NB4 (cell line): ENCODE results near the gene RHOXF2.
"Not testable (repeated sequence)": the region's sequence is repeated elsewhere in the genome, so short reads cannot be mapped to it uniquely, and the experiment has no call there.

Experiments
- MYC ChIP-seq: IDR thresholded peaks from 2 replicates; pipeline ENCODE4 v1.6.1; 2011; ENCODE audit warnings: low read depth, low read length
- POLR2A ChIP-seq: IDR thresholded peaks from 2 replicates; pipeline ENCODE4 v1.6.1; 2011; ENCODE audit warnings: mild to moderate bottlenecking; ENCODE audit not compliant: insufficient read length; ENCODE audit errors: extremely low read depth
- TF ChIP-seq, protein P1 (sequence below): IDR thresholded peaks from one replicate; pipeline ENCODE4 v1.5.1; 2012; ENCODE audit warnings: low read depth, low read length

DNA sequence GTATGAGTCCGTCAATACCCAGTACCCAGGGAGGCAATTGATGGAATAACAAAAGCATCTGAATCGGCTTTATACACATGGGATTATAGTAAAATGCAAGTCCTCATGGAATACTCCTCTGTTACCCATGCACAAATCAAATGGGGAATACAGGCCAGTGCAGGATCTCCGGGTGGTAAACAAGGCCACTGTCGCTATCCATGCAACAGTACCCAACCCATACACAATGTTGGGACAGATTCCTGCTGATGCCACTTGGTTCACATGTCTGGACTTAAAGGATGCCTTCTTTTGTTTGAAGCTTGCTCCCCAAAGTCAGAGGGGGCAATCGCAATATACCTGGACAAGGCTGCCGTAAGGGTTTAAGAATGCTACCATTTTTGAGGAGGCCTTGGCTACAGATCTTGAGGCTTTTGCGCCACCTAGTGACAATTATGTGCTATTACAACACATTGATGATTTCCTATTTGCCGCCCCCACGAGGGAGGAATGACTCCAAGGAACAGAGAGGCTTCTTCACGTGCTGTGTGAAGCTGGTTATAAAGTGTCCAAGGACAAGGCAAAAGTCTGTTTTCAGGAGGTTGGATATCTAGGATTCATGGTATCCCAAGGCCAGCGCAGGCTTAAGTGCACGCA is 8.2 kb upstream of the RHOXF2 start:
- TF ChIP-seq, protein P1, sequence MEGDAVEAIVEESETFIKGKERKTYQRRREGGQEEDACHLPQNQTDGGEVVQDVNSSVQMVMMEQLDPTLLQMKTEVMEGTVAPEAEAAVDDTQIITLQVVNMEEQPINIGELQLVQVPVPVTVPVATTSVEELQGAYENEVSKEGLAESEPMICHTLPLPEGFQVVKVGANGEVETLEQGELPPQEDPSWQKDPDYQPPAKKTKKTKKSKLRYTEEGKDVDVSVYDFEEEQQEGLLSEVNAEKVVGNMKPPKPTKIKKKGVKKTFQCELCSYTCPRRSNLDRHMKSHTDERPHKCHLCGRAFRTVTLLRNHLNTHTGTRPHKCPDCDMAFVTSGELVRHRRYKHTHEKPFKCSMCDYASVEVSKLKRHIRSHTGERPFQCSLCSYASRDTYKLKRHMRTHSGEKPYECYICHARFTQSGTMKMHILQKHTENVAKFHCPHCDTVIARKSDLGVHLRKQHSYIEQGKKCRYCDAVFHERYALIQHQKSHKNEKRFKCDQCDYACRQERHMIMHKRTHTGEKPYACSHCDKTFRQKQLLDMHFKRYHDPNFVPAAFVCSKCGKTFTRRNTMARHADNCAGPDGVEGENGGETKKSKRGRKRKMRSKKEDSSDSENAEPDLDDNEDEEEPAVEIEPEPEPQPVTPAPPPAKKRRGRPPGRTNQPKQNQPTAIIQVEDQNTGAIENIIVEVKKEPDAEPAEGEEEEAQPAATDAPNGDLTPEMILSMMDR = not testable (repeated sequence)
- TF ChIP-seq POLR2A, MYC: not testable (repeated sequence)
